T-cell (primary cell): ENCODE results near the gene ZNF511. TPM values are rescaled to one million over a fixed set of nuclear protein-coding genes. Genes with fewer than 3 reads are reported as not detected.
"Not testable (repeated sequence)": the region's sequence is repeated elsewhere in the genome, so short reads cannot be mapped to it uniquely, and the experiment has no call there.

Source experiments
- ATAC-seq, 4 experiments: fragments of 200-7000 bp in 3 of 4; fragments of 150-1000 bp in 1 of 4; cut with Tn5 transposase; replicated peaks in 1 of 4; 1 replicate in 3 of 4; 2 replicates in 1 of 4; pipeline ENCODE4 v1.10.0; 2021; ENCODE audit warnings: moderate library complexity in 3 of 4, mild to moderate bottlenecking in 2 of 4, moderate number of reproducible peaks in 1 of 4
- CTCF ChIA-PET, 2 donors: fragments of 300-600 bp; sonication (Branson Sonifier 250); formaldehyde crosslinking; loops; one replicate each; lab custom pipeline; 2022; ENCODE audit warnings: antibody characterized with exemption in 2 of 2; lab: Charles Lee
- POLR2A ChIA-PET, 2 donors: fragments of 300-600 bp; sonication (Branson Sonifier 250); formaldehyde crosslinking; loops; one replicate each; lab custom pipeline; 2022; ENCODE audit warnings: antibody characterized with exemption in 2 of 2; lab: Charles Lee
- DNase-seq, 35 experiments: peaks; one replicate each; pipeline versions ENCODE4 v3.0.0 to v3.0.0-alpha.2; 2013 to 2023
- H3K27ac ChIP-seq: one replicate; pipeline ENCODE4 v1.5.1; 2013; ENCODE audit warnings: low read length
- H3K27me3 ChIP-seq, 2 experiments: replicated peaks in 1 of 2; 1 replicate in 1 of 2; 2 replicates in 1 of 2; pipeline versions ENCODE4 v1.6.1 to v1.7.0; 2013; ENCODE audit warnings: low read length in 1 of 2, mixed read lengths in 1 of 2; ENCODE audit not compliant: control insufficient read depth in 2 of 2, insufficient read depth in 2 of 2; ENCODE audit errors: extremely low read depth in 1 of 2
- H3K36me3 ChIP-seq, 2 donors: 1 replicate in 1 of 2; 2 replicates in 1 of 2; pipeline versions ENCODE4 v1.6.1 to v1.7.0; 2013; ENCODE audit warnings: low read length in 1 of 2; ENCODE audit not compliant: control insufficient read depth in 2 of 2, insufficient read depth in 1 of 2; ENCODE audit errors: extremely low read depth in 1 of 2
- H3K4me1 ChIP-seq, 2 experiments: 1 replicate in 1 of 2; 2 replicates in 1 of 2; pipeline versions ENCODE4 v1.6.1 to v1.7.0; 2013; ENCODE audit warnings: low read length in 2 of 2, mixed read lengths in 1 of 2; ENCODE audit not compliant: insufficient read depth in 2 of 2, control insufficient read depth in 1 of 2; ENCODE audit errors: extremely low read depth in 1 of 2
- H3K4me3 ChIP-seq, 2 donors: 1 replicate in 1 of 2; 2 replicates in 1 of 2; pipeline versions ENCODE4 v1.5.1 to v1.7.0; 2013; ENCODE audit warnings: mild to moderate bottlenecking in 2 of 2, low read length in 1 of 2, moderate library complexity in 1 of 2; ENCODE audit not compliant: control insufficient read depth in 1 of 2; ENCODE audit errors: extremely low read depth in 1 of 2
- H3K9me3 ChIP-seq: 2 replicates; pipeline ENCODE4 v1.7.0; 2013
- H3K27ac Mint-ChIP-seq, 2 donors: one replicate each; pipeline ENCODE4 v1.8.0; 2020 to 2021; ENCODE audit warnings: mild to moderate bottlenecking in 2 of 2, mixed read lengths in 2 of 2
- H3K27me3 Mint-ChIP-seq, 2 donors: one replicate each; pipeline ENCODE4 v1.8.0; 2021 to 2022; ENCODE audit warnings: mixed read lengths in 2 of 2
- H3K36me3 Mint-ChIP-seq: one replicate; pipeline ENCODE4 v1.8.0; 2021; ENCODE audit warnings: mixed read lengths
- H3K4me1 Mint-ChIP-seq, 3 donors: one replicate each; pipeline ENCODE4 v1.8.0; 2020 to 2022; ENCODE audit warnings: mixed read lengths in 3 of 3, mild to moderate bottlenecking in 1 of 3
- H3K4me3 Mint-ChIP-seq, 3 donors: one replicate each; pipeline ENCODE4 v1.8.0; 2020 to 2022; ENCODE audit warnings: mild to moderate bottlenecking in 3 of 3, mixed read lengths in 3 of 3, moderate library complexity in 3 of 3
- H3K9me3 Mint-ChIP-seq, 3 donors: one replicate each; pipeline ENCODE4 v1.8.0; 2020 to 2022; ENCODE audit warnings: mixed read lengths in 3 of 3
- WGBS: methylation state at CpG from one replicate; pipeline ENCODE4 v1.1.5; 2013; ENCODE audit warnings: missing lambda C conversion rate; ENCODE audit not compliant: insufficient coverage; 5-methylcytosine and 5-hydroxymethylcytosine counted together
- total RNA-seq, 35 experiments: library from RNA in 6 of 35; stranded (reverse) in 6 of 35; fragments of 120-200 nt in 1 of 35; gene quantifications; one replicate each; pipeline versions ENCODE4 v1.2.1 to v1.2.4 and lab custom pipeline; 2013 to 2026

ZNF511 gene
- total RNA-seq, 5 donors from 2014 or later (not counting 1 experiment from before 2014, with no cell fraction given): 35.2 to 44.7 (median 36.8) TPM

DNA sequence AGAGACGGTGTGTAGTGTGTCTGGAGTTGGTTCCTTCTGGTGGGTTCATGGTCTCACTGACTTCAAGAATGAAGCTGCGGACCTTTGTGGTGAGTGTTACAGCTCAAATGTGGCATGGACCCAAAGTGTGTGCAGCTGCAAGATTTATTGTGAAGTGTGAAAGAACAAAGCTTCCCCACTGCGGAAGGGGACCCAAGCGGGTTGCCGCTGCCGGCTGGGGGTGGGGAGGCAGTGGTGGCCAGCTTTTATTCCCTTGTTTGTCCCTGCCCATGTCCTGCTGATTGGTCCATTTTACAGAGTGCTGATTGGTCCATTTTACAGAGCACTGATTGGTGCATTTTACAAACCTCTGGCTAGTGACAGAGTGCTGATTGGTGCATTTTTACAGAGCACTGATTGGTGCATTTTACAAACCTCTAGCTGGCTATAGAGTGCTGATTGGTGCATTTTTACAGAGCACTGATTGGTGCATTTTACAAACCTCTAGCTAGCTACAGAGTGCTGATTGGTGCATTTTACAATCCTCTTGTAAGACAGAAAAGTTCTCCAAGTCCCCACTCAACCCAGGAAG lies 12.2 kb downstream of the ZNF511 start:
- ATAC-seq, H3K9me3 Mint-ChIP-seq, H3K36me3 Mint-ChIP-seq, H3K36me3 ChIP-seq, DNase-seq, H3K4me3 ChIP-seq, H3K4me3 Mint-ChIP-seq, H3K27ac Mint-ChIP-seq, H3K9me3 ChIP-seq, H3K27ac ChIP-seq: not testable (repeated sequence)
- H3K4me1 Mint-ChIP-seq: peaks cover 8 to 13% (median 12%) of the 10 kb centered on the region in 3 donors
- H3K4me1 ChIP-seq: peaks cover 5 to 26% of the 10 kb centered on the region in 2 experiments
- ChIA-PET CTCF (interaction anchor here (0.7 to 1.6 kb wide), 3 partner anchors 9 to 13 kb away, joined by 3 to 6 read pairs (median 3); no protein-coding TSS in a partner anchor), POLR2A (interaction anchor here in 1 of 2 donors (0.5 kb wide), 1 partner anchor 58 kb away, joined by 3 read pairs; no protein-coding TSS in a partner anchor)
- WGBS: 97% methylated on average over 5 of the region's 6 CpGs
- H3K27me3 Mint-ChIP-seq: peaks cover 7 to 11% of the 10 kb centered on the region in 2 donors
- peaks cover 0 to 24% of the 10 kb centered on the region in 2 experiments for H3K27me3 ChIP-seq

DNA sequence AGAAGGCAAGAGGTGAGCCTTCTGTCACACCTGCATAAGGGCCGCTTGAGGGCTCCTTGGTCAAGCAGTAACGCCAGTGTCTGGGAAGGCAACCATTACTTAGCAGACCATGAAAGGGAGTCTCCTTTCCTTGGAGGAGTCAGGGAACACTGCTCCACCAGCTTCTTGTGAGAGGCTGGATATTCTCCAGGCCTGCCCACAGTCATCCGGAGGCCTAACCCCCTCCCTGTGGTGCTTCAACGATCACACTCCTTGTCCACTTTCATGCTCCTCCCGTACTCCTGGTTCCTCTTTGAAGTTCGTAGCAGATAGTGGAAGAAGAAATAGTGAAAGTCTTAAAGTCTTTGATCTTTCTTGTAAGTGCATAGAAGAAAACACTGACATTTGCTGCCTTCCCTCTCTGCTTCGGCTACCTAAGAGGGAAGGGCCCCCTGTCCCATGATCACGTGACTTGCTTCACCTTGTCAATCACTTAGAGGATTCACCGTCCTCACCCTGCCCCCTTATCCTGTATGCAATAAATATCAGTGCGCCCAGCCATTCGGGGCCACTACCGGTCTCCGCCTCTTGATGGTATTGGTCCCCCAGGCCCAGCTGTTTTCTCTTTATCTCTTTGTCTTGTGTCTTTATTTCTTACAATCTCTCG lies 13.5 kb downstream of the ZNF511 start:
- H3K36me3 ChIP-seq, H3K36me3 Mint-ChIP-seq, H3K9me3 ChIP-seq, ATAC-seq, H3K27ac ChIP-seq, POLR2A ChIA-PET, H3K4me3 Mint-ChIP-seq, DNase-seq, CTCF ChIA-PET, H3K9me3 Mint-ChIP-seq, H3K4me3 ChIP-seq, H3K27ac Mint-ChIP-seq: not testable (repeated sequence)
- Mint-ChIP-seq H3K4me1 (peaks cover 11 to 15% (median 13%) of the 10 kb centered on the region in 3 donors), H3K27me3 (peaks cover 9 to 22% of the 10 kb centered on the region in 2 donors)
- Histone ChIP-seq H3K27me3 (peaks cover 0 to 36% of the 10 kb centered on the region in 2 experiments), H3K4me1 (peaks cover 5 to 33% of the 10 kb centered on the region in 2 experiments)
- WGBS: no CpG with 5 or more reads among the region's 14 CpGs

DNA sequence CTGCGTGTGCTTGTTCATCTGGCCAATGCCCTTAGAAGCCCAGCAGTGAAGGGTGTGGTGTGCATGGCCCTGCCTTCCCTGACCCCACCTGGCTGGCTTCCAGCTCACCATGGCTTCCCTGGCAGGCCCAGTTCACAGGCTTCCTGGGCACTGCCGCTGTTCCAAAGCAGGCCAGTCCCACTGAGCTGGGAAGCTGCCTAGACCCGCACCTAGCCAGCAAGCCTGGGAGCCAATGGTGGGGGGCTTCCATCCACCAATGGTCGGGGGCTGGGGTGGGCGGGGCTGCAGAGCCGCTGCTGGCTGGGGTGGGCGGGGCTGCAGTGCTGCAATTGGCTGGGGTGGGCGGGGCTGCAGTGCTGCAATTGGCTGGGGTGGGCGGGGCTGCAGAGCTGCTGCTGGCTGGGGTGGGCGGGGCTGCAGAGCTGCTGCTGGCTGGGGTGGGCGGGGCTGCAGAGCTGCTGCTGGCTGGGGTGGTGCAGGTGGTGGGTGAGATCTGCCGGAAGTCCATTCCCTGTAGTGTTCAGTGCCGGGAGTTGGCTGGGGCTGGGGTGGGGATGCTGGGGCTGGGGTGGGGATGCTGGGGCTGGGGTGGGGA lies 15.6 kb downstream of the ZNF511 start:
- peaks cover 12 to 39% of the 10 kb centered on the region in 2 donors for H3K27me3 Mint-ChIP-seq
- H3K4me3 Mint-ChIP-seq: peak overlapping the region in 1 of 3 donors; percentile 81
- H3K27ac Mint-ChIP-seq: no peak overlapping the region
- no peaks in the 10 kb centered on the region for H3K36me3 ChIP-seq
- H3K27me3 ChIP-seq: peaks cover 0 to 48% of the 10 kb centered on the region in 2 experiments
- no peaks in the 10 kb centered on the region for H3K9me3 Mint-ChIP-seq
- H3K36me3 Mint-ChIP-seq: no peaks in the 10 kb centered on the region
- H3K4me3 ChIP-seq: no peak overlapping the region
- DNase-seq (peak in 34 of 35 experiments; percentile 37 to 75 (median 64)), ATAC-seq (peak; percentile 70 to 87 (median 80))
- CTCF ChIA-PET: interaction anchor here in 1 of 2 donors (0.8 to 1.2 kb wide), 2 partner anchors 8 to 16 kb away, joined by 3 read pairs; no protein-coding TSS in a partner anchor
- no peaks in the 10 kb centered on the region for H3K9me3 ChIP-seq
- peaks cover 10 to 14% (median 11%) of the 10 kb centered on the region in 3 donors for H3K4me1 Mint-ChIP-seq
- POLR2A ChIA-PET: interaction anchor here (0.7 to 0.8 kb wide), 2 partner anchors 9 to 37 kb away, joined by 3 read pairs; no protein-coding TSS in a partner anchor
- WGBS: 37% methylated on average over 5 of the region's 13 CpGs
- no peak overlapping the region for H3K27ac ChIP-seq
- peaks cover 5 to 27% of the 10 kb centered on the region in 2 experiments for H3K4me1 ChIP-seq

GRCh38 chr10:133324857-133325260 lies 16.1 kb downstream of the ZNF511 start:
- 26% methylated on average over 16 of the region's 20 CpGs for WGBS
- H3K27ac ChIP-seq: no peak overlapping the region
- no peaks in the 10 kb centered on the region for H3K36me3 ChIP-seq
- ChIA-PET POLR2A (interaction anchor here in 1 of 2 donors (0.7 kb wide), 1 partner anchor 37 kb away, joined by 3 read pairs; no protein-coding TSS in a partner anchor), CTCF (interaction anchor here in 1 of 2 donors (1.2 kb wide), 1 partner anchor 8 kb away, joined by 3 read pairs; no protein-coding TSS in a partner anchor)
- DNase-seq (no peak), ATAC-seq (peak in 2 of 4 experiments; percentile 2 to 7)
- Mint-ChIP-seq H3K36me3 (no peaks in the 10 kb centered on the region), H3K4me1 (peaks cover 10 to 14% (median 12%) of the 10 kb centered on the region in 3 donors), H3K4me3 (peak overlapping the region in 2 of 3 donors; percentile 24 to 81), H3K9me3 (no peaks in the 10 kb centered on the region), H3K27me3 (peaks cover 10 to 41% of the 10 kb centered on the region in 2 donors), H3K27ac (no peak overlapping the region)
- H3K9me3 ChIP-seq: no peaks in the 10 kb centered on the region
- peaks cover 5 to 32% of the 10 kb centered on the region in 2 experiments for H3K4me1 ChIP-seq
- H3K4me3 ChIP-seq: peak overlapping the region in 1 of 2 donors; percentile 33
- peaks cover 0 to 50% of the 10 kb centered on the region in 2 experiments for H3K27me3 ChIP-seq

DNA sequence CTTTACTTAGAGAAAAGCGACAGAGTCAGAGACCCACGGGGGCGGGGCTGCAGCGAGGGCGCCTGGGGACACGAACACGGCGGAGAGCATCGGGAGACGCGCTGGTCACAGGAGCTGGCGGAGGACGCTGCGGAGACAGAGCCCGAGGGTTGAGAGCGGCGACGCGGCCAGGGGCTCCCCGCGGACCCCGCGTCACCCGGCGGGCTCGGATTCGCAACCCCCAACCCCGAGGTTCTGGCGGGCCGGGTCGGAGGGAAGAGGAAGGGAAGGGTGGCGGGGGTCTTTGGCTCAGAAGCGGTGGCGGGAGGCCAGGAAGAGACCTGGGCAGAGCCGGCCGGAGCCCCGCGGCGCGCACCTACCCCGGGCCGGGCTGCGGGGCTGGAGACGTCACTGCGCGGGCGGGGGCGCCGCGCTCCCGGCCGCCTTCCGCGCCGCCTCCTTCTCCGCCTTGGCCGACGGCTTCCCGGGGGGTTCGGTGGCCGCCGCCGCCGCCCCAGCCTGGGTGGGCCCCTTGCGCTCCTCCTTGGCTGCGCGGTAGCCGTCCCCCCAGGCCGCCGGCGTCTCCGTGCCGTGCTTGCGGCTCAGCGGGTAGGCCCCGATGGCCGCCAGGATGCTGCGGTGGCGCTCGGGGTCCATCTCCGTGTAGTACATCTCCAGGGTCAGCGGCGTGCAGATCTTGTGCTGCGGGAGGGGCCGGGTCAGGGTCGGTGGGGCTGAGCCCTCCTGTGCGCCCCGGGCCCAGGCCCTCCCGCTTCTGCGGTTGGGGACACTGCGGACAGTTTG lies 16.9 kb downstream of the ZNF511 start:
- DNase-seq (peak in 5 of 35 experiments; percentile 30 to 47 (median 32)), ATAC-seq (peak in 2 of 4 experiments; percentile 17 to 18)
- ChIA-PET POLR2A (interaction anchor here in 1 of 2 donors (0.6 kb wide), 1 partner anchor 21 kb away, joined by 3 read pairs; no protein-coding TSS in a partner anchor), CTCF (no interaction called here)
- Histone ChIP-seq H3K36me3 (no peaks in the 10 kb centered on the region), H3K27me3 (peaks cover 0 to 52% of the 10 kb centered on the region in 2 experiments), H3K27ac (no peak overlapping the region), H3K4me3 (peak overlapping the region; percentile 33 to 35), H3K9me3 (no peaks in the 10 kb centered on the region), H3K4me1 (peaks cover 5 to 35% of the 10 kb centered on the region in 2 experiments)
- H3K36me3 Mint-ChIP-seq: no peaks in the 10 kb centered on the region
- H3K9me3 Mint-ChIP-seq: no peaks in the 10 kb centered on the region
- no peak overlapping the region for H3K27ac Mint-ChIP-seq
- H3K27me3 Mint-ChIP-seq: peaks cover 10 to 43% of the 10 kb centered on the region in 2 donors
- peak overlapping the region; percentile 70 to 81 (median 78) for H3K4me3 Mint-ChIP-seq
- peaks cover 10 to 16% (median 15%) of the 10 kb centered on the region in 3 donors for H3K4me1 Mint-ChIP-seq
- 3% methylated on average over 91 of the region's 91 CpGs for WGBS
